ENCODE data around the gene PCDHGA7.
"Not testable (repeated sequence)": the region's sequence is repeated elsewhere in the genome, so short reads cannot be mapped to it uniquely, and the experiment has no call there.

The PCDHGA7 gene

GRCh38 chr5:141382469-141383294 lies at the start of gene PCDHGA7:
PCDHGA7 (plus strand) TSS chr5:141382742; CDS start chr5:141382900, 158 bp downstream.
- no peaks in the 10 kb centered on the region for H3K36me3 ChIP-seq (replicated peaks)
- no peaks in the 10 kb centered on the region for H3K27me3 ChIP-seq (ENCODE audit: low read depth)
- no peak within 1 kb of the TSS for H3K4me3 ChIP-seq
- H3K9me3 ChIP-seq, result no peaks in the 10 kb centered on the region
- no peak for DNase-seq (ENCODE audit: low spot score in 2 of 2)
- in situ Hi-C loops (cut with MboI; ENCODE audit: low sequenced_read_pairs), result no loop called here
- no peaks in the 10 kb centered on the region for H3K4me1 ChIP-seq

GRCh38 chr5:141338538-141339306 lies 43.8 kb upstream of the PCDHGA7 start, which contains the start of gene PCDHGA2:
PCDHGA2 (plus strand) TSS chr5:141338760.
- no peak within 1 kb of the TSS for H3K4me3 ChIP-seq
- no peaks in the 10 kb centered on the region for H3K9me3 ChIP-seq
- DNase-seq (ENCODE audit: low spot score in 2 of 2), result peak in 1 of 2 experiments; percentile 52
- in situ Hi-C loops (cut with MboI; ENCODE audit: low sequenced_read_pairs), result no loop called here
- no peaks in the 10 kb centered on the region for H3K36me3 ChIP-seq (replicated peaks)
- no peaks in the 10 kb centered on the region for H3K27me3 ChIP-seq (ENCODE audit: low read depth)
- H3K4me1 ChIP-seq, result no peaks in the 10 kb centered on the region

- H3K4me1 ChIP-seq; DNase-seq (ENCODE audit: low spot score in 2 of 2); H3K9me3 ChIP-seq; H3K4me3 ChIP-seq; in situ Hi-C loops (cut with MboI; ENCODE audit: low sequenced_read_pairs); H3K36me3 ChIP-seq (replicated peaks); H3K27me3 ChIP-seq (ENCODE audit: low read depth): not testable (repeated sequence)
Measured at GRCh38 chr5:141340781-141341354, 41.7 kb upstream of the PCDHGA7 start.

- in situ Hi-C loops (cut with MboI; ENCODE audit: low sequenced_read_pairs), result no loop called here
Measured at GRCh38 chr5:141342773-141343172, 39.8 kb upstream of the PCDHGA7 start.

GRCh38 chr5:141343242-141343952 lies 39.1 kb upstream of the PCDHGA7 start, which contains the start of gene PCDHGA3:
PCDHGA3 (plus strand) TSS chr5:141343829; CDS start chr5:141344034, 205 bp downstream.
- Histone ChIP-seq H3K4me1 (no peaks in the 10 kb centered on the region), H3K27me3 (ENCODE audit: low read depth) (no peaks in the 10 kb centered on the region), H3K4me3 (no peak within 1 kb of the TSS), H3K9me3 (no peaks in the 10 kb centered on the region), H3K36me3 (replicated peaks) (no peaks in the 10 kb centered on the region)
- in situ Hi-C loops (cut with MboI; ENCODE audit: low sequenced_read_pairs), result no loop called here
- no peak for DNase-seq (ENCODE audit: low spot score in 2 of 2)

More at GRCh38 chr5:141342773-141343172, 39.8 kb upstream of the PCDHGA7 start:
- H3K4me3 ChIP-seq, result no peak overlapping the region
- no peaks in the 10 kb centered on the region for H3K27me3 ChIP-seq (ENCODE audit: low read depth)
- DNase-seq (ENCODE audit: low spot score in 2 of 2), result no peak
- no peaks in the 10 kb centered on the region for H3K36me3 ChIP-seq (replicated peaks)
- no peaks in the 10 kb centered on the region for H3K9me3 ChIP-seq
- H3K4me1 ChIP-seq, result no peaks in the 10 kb centered on the region

GRCh38 chr5:141343953-141344463 lies 38.5 kb upstream of the PCDHGA7 start:
- in situ Hi-C loops (cut with MboI; ENCODE audit: low sequenced_read_pairs), result no loop called here
- DNase-seq (ENCODE audit: low spot score in 2 of 2), result no peak
- no peaks in the 10 kb centered on the region for H3K27me3 ChIP-seq (ENCODE audit: low read depth)
- no peaks in the 10 kb centered on the region for H3K36me3 ChIP-seq (replicated peaks)
- H3K4me3 ChIP-seq, result no peak overlapping the region
- H3K9me3 ChIP-seq, result no peaks in the 10 kb centered on the region
- H3K4me1 ChIP-seq, result no peaks in the 10 kb centered on the region

- Histone ChIP-seq H3K4me1 (no peaks in the 10 kb centered on the region), H3K36me3 (replicated peaks) (no peaks in the 10 kb centered on the region), H3K9me3 (no peaks in the 10 kb centered on the region), H3K4me3 (no peak overlapping the region), H3K27me3 (ENCODE audit: low read depth) (no peaks in the 10 kb centered on the region)
- DNase-seq (ENCODE audit: low spot score in 2 of 2), result no peak
- in situ Hi-C loops (cut with MboI; ENCODE audit: low sequenced_read_pairs), result no loop called here
Measured at GRCh38 chr5:141345327-141345726, 37.2 kb upstream of the PCDHGA7 start.

GRCh38 chr5:141346017-141346416 lies 36.5 kb upstream of the PCDHGA7 start:
- H3K36me3 ChIP-seq (replicated peaks); DNase-seq (ENCODE audit: low spot score in 2 of 2); H3K9me3 ChIP-seq; H3K27me3 ChIP-seq (ENCODE audit: low read depth); H3K4me3 ChIP-seq; H3K4me1 ChIP-seq; in situ Hi-C loops (cut with MboI; ENCODE audit: low sequenced_read_pairs): not testable (repeated sequence)

- in situ Hi-C loops (cut with MboI; ENCODE audit: low sequenced_read_pairs), result loop anchor here (10.0 kb wide), 1 partner anchor 215 kb away; no protein-coding TSS in a partner anchor
- H3K36me3 ChIP-seq (replicated peaks), result no peaks in the 10 kb centered on the region
- H3K4me1 ChIP-seq, result no peaks in the 10 kb centered on the region
- no peaks in the 10 kb centered on the region for H3K27me3 ChIP-seq (ENCODE audit: low read depth)
- H3K9me3 ChIP-seq, result no peaks in the 10 kb centered on the region
- peak; percentile 40 to 74 for DNase-seq (ENCODE audit: low spot score in 2 of 2)
- H3K4me3 ChIP-seq, result no peak within 1 kb of the TSS
Measured at GRCh38 chr5:141349917-141350619, 32.5 kb upstream of the PCDHGA7 start, which contains the start of gene PCDHGB1. PCDHGB1 (plus strand) TSS chr5:141350099; CDS start chr5:141350261, 162 bp downstream.

GRCh38 chr5:141351591-141351990 lies 31.0 kb upstream of the PCDHGA7 start:
- Histone ChIP-seq H3K4me3 (no peak overlapping the region), H3K4me1 (no peaks in the 10 kb centered on the region), H3K36me3 (replicated peaks) (no peaks in the 10 kb centered on the region), H3K9me3 (no peaks in the 10 kb centered on the region), H3K27me3 (ENCODE audit: low read depth) (no peaks in the 10 kb centered on the region)
- in situ Hi-C loops (cut with MboI; ENCODE audit: low sequenced_read_pairs), result loop anchor here (10.0 kb wide), 1 partner anchor 213 kb away; no protein-coding TSS in a partner anchor
- DNase-seq (ENCODE audit: low spot score in 2 of 2), result no peak

- H3K4me1 ChIP-seq, result no peaks in the 10 kb centered on the region
- in situ Hi-C loops (cut with MboI; ENCODE audit: low sequenced_read_pairs), result loop anchor here (10.0 kb wide), 1 partner anchor 210 kb away; no protein-coding TSS in a partner anchor
- H3K36me3 ChIP-seq (replicated peaks), result no peaks in the 10 kb centered on the region
- H3K9me3 ChIP-seq, result no peaks in the 10 kb centered on the region
- no peak within 1 kb of the TSS for H3K4me3 ChIP-seq
- H3K27me3 ChIP-seq (ENCODE audit: low read depth), result no peaks in the 10 kb centered on the region
- DNase-seq (ENCODE audit: low spot score in 2 of 2), result no peak
Measured at GRCh38 chr5:141354900-141355469, 27.6 kb upstream of the PCDHGA7 start, which contains the start of gene PCDHGA4. PCDHGA4 (plus strand) TSS chr5:141355021; CDS start chr5:141355108, 87 bp downstream.

GRCh38 chr5:141355641-141356040 lies 26.9 kb upstream of the PCDHGA7 start:
- no peaks in the 10 kb centered on the region for H3K36me3 ChIP-seq (replicated peaks)
- H3K4me1 ChIP-seq, result no peaks in the 10 kb centered on the region
- in situ Hi-C loops (cut with MboI; ENCODE audit: low sequenced_read_pairs), result loop anchor here (10.0 kb wide), 1 partner anchor 209 kb away; no protein-coding TSS in a partner anchor
- H3K4me3 ChIP-seq, result no peak overlapping the region
- no peaks in the 10 kb centered on the region for H3K27me3 ChIP-seq (ENCODE audit: low read depth)
- DNase-seq (ENCODE audit: low spot score in 2 of 2), result no peak
- no peaks in the 10 kb centered on the region for H3K9me3 ChIP-seq
